Neural progenitor cell (in vitro differentiated cells): ENCODE data around the gene PPM1E.

Experiments
- CTCF ChIP-seq: fragments of 200-600 bp; sonication (generic); IDR thresholded peaks from 2 replicates; pipeline ENCODE4 v1.5.1; 2017; ENCODE audit warnings: antibody characterized with exemption, mild to moderate bottlenecking
- EZH2 ChIP-seq: fragments of 200-600 bp; sonication (generic); IDR thresholded peaks from 2 replicates; pipeline ENCODE4 v1.6.1; 2017; ENCODE audit warnings: antibody characterized with exemption, mild to moderate bottlenecking, moderate library complexity

- TF ChIP-seq CTCF = no peak
- no peak for TF ChIP-seq EZH2
These were observed 31.1 kb downstream of the PPM1E start for GRCh38 chr17:58786586-58787295.
